Measurements from ENCODE around the gene AK3. TPM values are rescaled to one million over a fixed set of nuclear protein-coding genes. Genes with fewer than 3 reads are reported as not detected.
"Not testable (repeated sequence)": the region's sequence is repeated elsewhere in the genome, so short reads cannot be mapped to it uniquely, and the experiment has no call there.

Gene AK3
- total RNA-seq, 2 experiments from 2014 or later = 34.0 to 34.6 TPM

DNA sequence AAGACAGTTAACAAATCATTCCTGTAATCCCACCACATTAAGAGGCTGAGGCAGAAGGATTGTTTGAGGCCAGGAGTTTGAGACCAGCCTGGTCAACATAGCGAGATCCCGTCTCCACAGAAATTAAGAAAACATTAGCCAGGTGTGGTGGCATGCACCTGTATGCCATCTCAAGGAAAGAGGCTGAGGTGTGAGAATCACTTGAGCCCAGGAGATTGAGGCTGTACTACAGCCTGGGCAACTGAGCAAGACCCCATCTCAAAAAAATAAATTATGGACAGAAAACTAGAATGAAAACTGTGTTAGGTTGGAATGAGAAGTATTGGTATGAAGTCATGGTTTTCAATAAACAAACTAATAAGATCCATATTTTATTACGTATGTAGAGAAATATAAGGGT lies 23.0 kb upstream of the AK3 start:
- Mint-ChIP-seq H3K27me3 (peaks cover 7% of the 10 kb centered on the region), H3K27ac (no peak overlapping the region), H3K4me1 (peaks cover 17% of the 10 kb centered on the region), H3K36me3 (ENCODE audit: low read depth) (no peaks in the 10 kb centered on the region), H3K4me3 (no peak overlapping the region), H3K9me3 (no peaks in the 10 kb centered on the region)
- ChIA-PET CTCF (interaction anchor here (0.9 to 2.4 kb wide), 10 partner anchors 9 to 864 kb away, joined by 4 to 23 read pairs (median 6); partner anchors contain the start of genes RCL1 and RIC1), POLR2A (no interaction called here)
- DNase-seq = no peak

DNA sequence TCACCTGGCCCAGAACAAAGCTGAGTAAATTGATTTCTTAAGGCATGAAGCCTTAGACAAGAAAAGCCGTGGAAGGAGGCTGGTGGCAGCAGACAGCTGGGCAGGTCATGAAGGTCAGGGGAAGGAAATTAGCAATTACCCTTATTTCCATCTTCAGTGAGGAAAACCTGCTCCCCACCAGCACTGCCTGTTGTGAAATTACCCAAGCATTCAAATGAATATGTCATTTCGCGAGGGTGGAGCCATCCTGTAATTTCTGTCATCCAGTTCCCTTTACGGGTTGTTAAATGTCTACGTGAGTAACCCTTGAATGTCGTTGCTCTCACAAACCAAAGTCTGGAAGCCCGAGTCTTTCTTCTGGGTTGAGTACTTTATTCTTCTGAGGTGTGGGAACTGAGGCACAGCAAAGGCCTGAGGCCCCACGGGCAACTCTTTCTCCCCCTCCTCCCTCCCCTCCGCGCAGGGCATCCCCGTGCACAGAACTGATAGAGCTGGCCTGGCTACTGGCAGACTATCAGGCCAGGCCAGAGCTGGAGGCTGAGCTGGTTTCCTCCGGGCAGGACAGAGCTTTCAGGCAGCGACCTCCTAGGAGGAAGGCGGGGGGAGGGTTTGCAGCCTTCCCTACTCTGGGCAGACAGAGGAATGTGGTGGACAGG lies 22.0 kb upstream of the AK3 start:
- Mint-ChIP-seq H3K27me3 (peaks cover 8% of the 10 kb centered on the region), H3K36me3 (ENCODE audit: low read depth) (no peaks in the 10 kb centered on the region), H3K27ac (peak overlapping the region; percentile 10), H3K9me3 (no peaks in the 10 kb centered on the region), H3K4me3 (peak overlapping the region; percentile 18), H3K4me1 (peaks cover 16% of the 10 kb centered on the region)
- DNase-seq = no peak
- CTCF ChIA-PET = interaction anchor here (0.6 to 2.4 kb wide), 25 partner anchors 10 to 865 kb away, joined by 3 to 23 read pairs (median 4); partner anchors contain the start of genes JAK2, RCL1 and RIC1
- POLR2A ChIA-PET = interaction anchor here (0.5 to 1.7 kb wide), 2 partner anchors 81 to 223 kb away, joined by 3 to 8 read pairs; partner anchors contain the start of gene JAK2

GRCh38 chr9:4762108-4762885 lies 21.3 kb upstream of the AK3 start:
- CTCF ChIA-PET = interaction anchor here (0.6 to 2.4 kb wide), 28 partner anchors 8 to 838 kb away, joined by 3 to 23 read pairs (median 4); partner anchors contain the start of genes JAK2, PLGRKT and RCL1
- H3K27me3 Mint-ChIP-seq = peaks cover 8% of the 10 kb centered on the region
- H3K27ac Mint-ChIP-seq = peak overlapping the region; percentile 10
- DNase-seq = peak; percentile 87
- H3K4me3 Mint-ChIP-seq = peak overlapping the region; percentile 18
- H3K9me3 Mint-ChIP-seq = no peaks in the 10 kb centered on the region
- H3K4me1 Mint-ChIP-seq = peaks cover 16% of the 10 kb centered on the region
- POLR2A ChIA-PET = interaction anchor here (0.5 to 1.7 kb wide), 2 partner anchors 82 to 223 kb away, joined by 3 to 8 read pairs; partner anchors contain the start of gene JAK2
- H3K36me3 Mint-ChIP-seq (ENCODE audit: low read depth) = no peaks in the 10 kb centered on the region

DNA sequence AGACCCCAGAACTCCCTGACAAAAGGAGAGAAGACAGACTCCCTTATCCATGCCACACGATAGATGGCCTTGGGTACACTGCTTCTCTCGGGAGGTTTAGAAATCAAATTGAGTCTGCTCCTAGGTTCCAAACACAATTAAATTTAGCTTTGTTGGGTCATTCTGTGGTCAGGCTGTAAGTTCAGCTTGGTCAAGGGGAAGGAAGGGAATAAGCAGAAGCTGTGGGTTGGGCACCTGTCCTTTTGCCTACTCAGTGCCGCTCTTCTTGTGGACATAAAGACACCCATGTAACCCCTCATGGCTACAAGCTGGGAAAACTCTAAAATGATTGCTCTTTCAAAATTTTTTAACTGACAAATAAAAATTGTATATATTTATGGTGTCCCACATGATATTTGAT lies 19.1 kb upstream of the AK3 start:
- DNase-seq = no peak
- CTCF ChIA-PET = interaction anchor here (0.6 to 4.1 kb wide), 32 partner anchors 8 to 840 kb away, joined by 3 to 62 read pairs (median 6); partner anchors contain the start of genes AK3, CD274 and RCL1
- H3K9me3 Mint-ChIP-seq = no peaks in the 10 kb centered on the region
- H3K4me1 Mint-ChIP-seq = peaks cover 16% of the 10 kb centered on the region
- H3K27ac Mint-ChIP-seq = no peak overlapping the region
- H3K27me3 Mint-ChIP-seq = peaks cover 8% of the 10 kb centered on the region
- no peaks in the 10 kb centered on the region for H3K36me3 Mint-ChIP-seq (ENCODE audit: low read depth)
- POLR2A ChIA-PET = interaction anchor here (2.1 kb wide), 1 partner anchor 226 kb away, joined by 10 read pairs; no protein-coding TSS in a partner anchor
- H3K4me3 Mint-ChIP-seq = no peak overlapping the region

GRCh38 chr9:4756420-4756819 lies 15.4 kb upstream of the AK3 start:
- Mint-ChIP-seq H3K4me1 (peaks cover 3% of the 10 kb centered on the region), H3K4me3 (no peak overlapping the region), H3K36me3 (ENCODE audit: low read depth) (no peaks in the 10 kb centered on the region), H3K27me3 (peaks cover 9% of the 10 kb centered on the region), H3K9me3 (no peaks in the 10 kb centered on the region), H3K27ac (no peak overlapping the region)
- ChIA-PET CTCF (interaction anchor here (1.1 to 1.9 kb wide), 6 partner anchors 14 to 844 kb away, joined by 3 to 8 read pairs (median 4); no protein-coding TSS in a partner anchor), POLR2A (interaction anchor here (1.3 kb wide), 1 partner anchor 229 kb away, joined by 3 read pairs; the partner anchor contains the start of gene JAK2)
- no peak for DNase-seq

DNA sequence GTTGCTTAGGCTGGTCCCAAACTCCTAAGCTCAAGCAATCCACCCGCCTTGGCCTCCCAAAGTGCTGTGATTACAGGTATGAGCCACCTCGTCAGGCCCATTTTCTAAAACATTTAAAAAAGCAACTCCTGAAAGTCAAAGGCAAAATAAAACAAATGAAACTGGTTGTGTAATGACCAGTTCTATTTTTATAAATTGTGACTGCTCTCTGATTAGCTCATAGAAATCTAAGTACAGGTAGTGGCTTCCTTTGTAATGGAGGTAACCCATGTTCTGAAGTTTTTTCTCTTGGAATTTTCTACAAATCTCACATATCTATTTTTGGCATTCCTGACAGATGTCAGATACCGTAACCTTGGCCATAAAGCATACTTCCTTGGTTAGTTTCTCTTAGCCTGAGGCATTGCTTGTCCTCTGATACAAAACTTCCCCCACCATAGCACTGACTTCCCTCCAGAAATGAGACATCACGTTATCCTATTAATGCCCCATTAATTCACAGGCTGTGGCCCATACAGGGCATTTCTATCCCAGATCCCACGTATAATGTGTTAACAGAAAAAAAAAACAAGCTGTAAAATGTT lies 14.1 kb upstream of the AK3 start:
- ChIA-PET CTCF (interaction anchor here (1.1 to 1.9 kb wide), 3 partner anchors 13 to 566 kb away, joined by 3 to 8 read pairs (median 4); no protein-coding TSS in a partner anchor), POLR2A (interaction anchor here (1.6 to 2.4 kb wide), 2 partner anchors 14 to 38 kb away, joined by 4 to 5 read pairs; partner anchors contain the start of genes AK3 and RCL1)
- Mint-ChIP-seq H3K9me3 (no peaks in the 10 kb centered on the region), H3K4me3 (no peak overlapping the region), H3K27me3 (peaks cover 7% of the 10 kb centered on the region), H3K4me1 (peaks cover 3% of the 10 kb centered on the region), H3K36me3 (ENCODE audit: low read depth) (no peaks in the 10 kb centered on the region), H3K27ac (no peak overlapping the region)
- DNase-seq = no peak

DNA sequence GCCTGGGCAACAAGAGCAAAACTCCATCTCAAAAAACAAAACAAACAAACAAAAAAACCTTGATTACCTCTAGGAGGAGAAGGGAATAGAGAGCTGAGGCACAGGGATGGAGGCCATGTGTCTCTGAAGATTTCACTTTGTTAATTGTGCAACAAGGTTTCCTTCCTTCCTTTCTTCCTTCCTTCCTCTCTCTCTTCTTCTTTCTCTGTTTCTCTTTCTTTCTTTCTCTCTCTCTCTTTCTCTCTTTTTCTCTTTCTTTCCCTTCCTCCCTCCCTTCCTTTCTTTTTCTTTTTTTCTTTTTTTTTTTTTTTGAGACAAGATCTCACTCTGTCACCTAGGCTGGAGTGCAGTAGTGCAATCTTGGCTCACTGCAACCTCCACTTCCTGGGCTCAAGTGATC lies 13.5 kb upstream of the AK3 start:
- H3K36me3 Mint-ChIP-seq (ENCODE audit: low read depth); H3K9me3 Mint-ChIP-seq; H3K4me3 Mint-ChIP-seq; H3K4me1 Mint-ChIP-seq; H3K27me3 Mint-ChIP-seq; DNase-seq; CTCF ChIA-PET; H3K27ac Mint-ChIP-seq: not testable (repeated sequence)
- POLR2A ChIA-PET = interaction anchor here (1.6 to 2.4 kb wide), 2 partner anchors 14 to 38 kb away, joined by 4 to 5 read pairs; partner anchors contain the start of genes AK3 and RCL1

DNA sequence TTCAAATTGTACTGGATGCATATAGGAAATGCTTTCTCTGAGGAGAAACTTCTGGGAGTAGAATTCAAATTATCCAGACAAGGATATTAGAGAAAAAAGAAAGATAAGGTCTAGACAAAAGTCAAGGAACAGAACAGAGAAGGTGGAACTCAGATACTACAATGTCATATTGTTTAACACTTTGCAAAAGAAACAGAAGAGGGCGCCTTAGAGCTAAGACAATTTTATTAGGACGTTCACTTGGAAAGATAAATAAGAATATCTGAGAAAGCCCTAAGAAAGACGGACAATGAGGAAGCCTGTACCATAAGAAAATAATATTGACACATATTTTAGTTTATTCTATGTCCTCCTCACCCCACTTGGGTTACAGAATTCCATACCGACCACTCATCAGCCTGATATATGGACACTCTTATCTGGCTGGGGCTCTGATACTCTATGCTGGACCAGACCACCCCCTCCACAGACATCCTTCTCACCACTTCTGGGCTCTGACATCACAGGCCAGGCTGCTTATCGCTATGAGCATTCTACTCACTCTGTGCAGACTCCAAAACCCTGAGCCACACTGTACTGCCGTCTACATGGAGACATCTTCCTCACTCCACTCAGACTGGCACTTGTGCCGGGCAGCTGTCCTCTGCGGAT lies 9.1 kb upstream of the AK3 start:
- Mint-ChIP-seq H3K4me3 (no peak overlapping the region), H3K4me1 (peaks cover 7% of the 10 kb centered on the region), H3K27me3 (peaks cover 4% of the 10 kb centered on the region), H3K36me3 (ENCODE audit: low read depth) (no peaks in the 10 kb centered on the region), H3K27ac (no peak overlapping the region), H3K9me3 (no peaks in the 10 kb centered on the region)
- POLR2A ChIA-PET = interaction anchor here (3.1 kb wide), 1 partner anchor 10 kb away, joined by 16 read pairs; the partner anchor contains the start of gene AK3
- DNase-seq = no peak
- CTCF ChIA-PET = interaction anchor here (0.6 to 11.6 kb wide), 14 partner anchors 9 to 955 kb away, joined by 3 to 62 read pairs (median 4); partner anchors contain the start of gene RCL1

DNA sequence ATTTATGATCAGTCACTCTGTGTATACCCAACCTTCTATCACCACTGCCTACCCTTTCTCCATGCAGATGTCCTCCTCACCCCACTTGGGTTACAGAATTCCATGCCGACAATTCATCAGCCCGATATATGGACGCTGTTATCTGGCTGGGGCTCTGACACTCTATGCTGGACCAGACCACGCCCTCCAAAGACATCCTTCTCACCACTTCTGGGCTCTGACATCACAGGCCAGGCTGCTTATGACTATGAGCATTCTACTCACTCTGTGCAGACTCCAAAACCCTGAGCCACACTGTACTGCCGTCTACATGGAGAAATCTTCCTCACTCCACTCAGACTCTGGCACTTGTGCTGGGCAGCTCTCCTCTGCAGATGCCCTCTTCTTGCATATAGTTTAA lies 7.6 kb upstream of the AK3 start:
- Mint-ChIP-seq H3K4me1 (peaks cover 8% of the 10 kb centered on the region), H3K9me3 (no peaks in the 10 kb centered on the region), H3K27ac (no peak overlapping the region), H3K36me3 (ENCODE audit: low read depth) (peaks cover 2% of the 10 kb centered on the region), H3K27me3 (peaks cover 2% of the 10 kb centered on the region), H3K4me3 (no peak overlapping the region)
- POLR2A ChIA-PET = interaction anchor here (3.1 kb wide), 1 partner anchor 8 kb away, joined by 16 read pairs; the partner anchor contains the start of gene AK3
- CTCF ChIA-PET = interaction anchor here (1.9 to 11.6 kb wide), 3 partner anchors 8 to 143 kb away, joined by 7 to 62 read pairs (median 10); no protein-coding TSS in a partner anchor
- DNase-seq = no peak

- no peaks in the 10 kb centered on the region for H3K9me3 Mint-ChIP-seq
- no peak for DNase-seq
Measured at GRCh38 chr9:4746278-4747030, 5.5 kb upstream of the AK3 start.

GRCh38 chr9:4743131-4743875 lies 2.3 kb upstream of the AK3 start:
- CTCF ChIA-PET = interaction anchor here (1.5 to 11.6 kb wide), 2 partner anchors 16 to 19 kb away, joined by 3 to 62 read pairs; no protein-coding TSS in a partner anchor
- H3K4me3 Mint-ChIP-seq = no peak overlapping the region
- POLR2A ChIA-PET = no interaction called here
- no peak for DNase-seq
- peaks cover 17% of the 10 kb centered on the region for H3K36me3 Mint-ChIP-seq (ENCODE audit: low read depth)
- no peaks in the 10 kb centered on the region for H3K27me3 Mint-ChIP-seq
- H3K4me1 Mint-ChIP-seq = peaks cover 33% of the 10 kb centered on the region
- H3K27ac Mint-ChIP-seq = no peak overlapping the region
- H3K9me3 Mint-ChIP-seq = no peaks in the 10 kb centered on the region

More at GRCh38 chr9:4746278-4747030, 5.5 kb upstream of the AK3 start:
- Mint-ChIP-seq H3K27me3 (no peaks in the 10 kb centered on the region), H3K4me3 (no peak overlapping the region), H3K27ac (no peak overlapping the region), H3K4me1 (peaks cover 13% of the 10 kb centered on the region), H3K36me3 (ENCODE audit: low read depth) (peaks cover 2% of the 10 kb centered on the region)
- ChIA-PET CTCF (interaction anchor here (1.1 to 11.6 kb wide), 2 partner anchors 13 to 16 kb away, joined by 3 to 62 read pairs; no protein-coding TSS in a partner anchor), POLR2A (no interaction called here)
